GM12878 (cell line): Measurements from ENCODE around the gene HNRNPLL. TPM values are rescaled to one million over a fixed set of nuclear protein-coding genes. Genes with fewer than 3 reads are reported as not detected.

Experiments used
- FOXK2 ChIP-seq: fragments of 450-650 bp; IDR thresholded peaks from 2 replicates; pipeline ENCODE4 v1.6.1; 2017; ENCODE audit warnings: mild to moderate bottlenecking, moderate library complexity
- GABPA ChIP-seq: IDR thresholded peaks from 2 replicates; pipeline ENCODE4 v1.6.1; 2014; ENCODE audit warnings: antibody characterized with exemption, low read depth, mild to moderate bottlenecking, inconsistent platforms
- HDAC2 ChIP-seq: fragments of 200-600 bp; sonication (generic); IDR thresholded peaks from 2 replicates; pipeline ENCODE4 v1.6.1; 2017
- HDAC6 ChIP-seq: fragments of 200-600 bp; sonication (generic); IDR thresholded peaks from one replicate; pipeline ENCODE4 v1.8.0; 2017; ENCODE audit warnings: antibody characterized with exemption; ENCODE audit not compliant: unreplicated experiment
- IRF5 ChIP-seq: fragments of 450-650 bp; IDR thresholded peaks from 2 replicates; pipeline ENCODE4 v1.6.1; 2017; ENCODE audit warnings: borderline replicate concordance
- MTA3 ChIP-seq: IDR thresholded peaks from 2 replicates; pipeline ENCODE4 v1.6.1; 2012; ENCODE audit warnings: low read length, inconsistent platforms, borderline replicate concordance
- SMAD1 ChIP-seq: fragments of 450-650 bp; IDR thresholded peaks from 2 replicates; pipeline ENCODE4 v1.6.1; 2018; ENCODE audit warnings: mild to moderate bottlenecking, low read depth; ENCODE audit not compliant: partially characterized antibody
- ZNF622 ChIP-seq: fragments of 450-650 bp; IDR thresholded peaks from 2 replicates; pipeline ENCODE4 v1.6.1; 2017; ENCODE audit warnings: mild to moderate bottlenecking, inconsistent platforms
- ZNF687 ChIP-seq: fragments of 450-650 bp; IDR thresholded peaks from 2 replicates; pipeline ENCODE4 v1.6.1; 2017; ENCODE audit warnings: mild to moderate bottlenecking, moderate library complexity
- polyA plus RNA-seq, 11 experiments: library from polyadenylated mRNA; depleted of rRNA in 4 of 11; unstranded in 6 of 11; stranded (reverse) in 5 of 11; fragments of >200 nt; fragmentation: Nextera tagmentation in 4 of 11; fragmentation: Illumina TruSeq in 1 of 11; extraction: Ambion mirVana in 4 of 11; extraction: Trizol in 1 of 11; gene quantifications; 1 replicate in 1 of 11; 2 replicates in 10 of 11; pipeline versions ENCODE4 v1.2.1 to v1.2.3, GENCODE V29; 2011 to 2016; ENCODE audit warnings: inconsistent platforms in 2 of 11, missing spikeins in 2 of 11, low read depth in 1 of 11
- total RNA-seq, 4 experiments: library from RNA; depleted of rRNA in 3 of 4; stranded (reverse); fragments of >200 nt in 3 of 4; fragmentation: Illumina TruSeq in 1 of 4; extraction: Trizol in 1 of 4; gene quantifications; 2 replicates each; pipeline versions ENCODE4 v1.2.1 to v1.2.3, GENCODE V29; 2013 to 2021
- TF ChIP-seq, protein P1 (sequence below): fragments of 450-650 bp; IDR thresholded peaks from 2 replicates; pipeline ENCODE4 v1.6.1; 2017; ENCODE audit warnings: low read depth, mild to moderate bottlenecking, moderate library complexity

The HNRNPLL gene
- total and polyA plus RNA-seq, 10 of the 15 experiments (the other 5 are each of a cell fraction or from before 2014, with no cell fraction given): 0.98 to 27.1 (median 2.9) TPM

DNA sequence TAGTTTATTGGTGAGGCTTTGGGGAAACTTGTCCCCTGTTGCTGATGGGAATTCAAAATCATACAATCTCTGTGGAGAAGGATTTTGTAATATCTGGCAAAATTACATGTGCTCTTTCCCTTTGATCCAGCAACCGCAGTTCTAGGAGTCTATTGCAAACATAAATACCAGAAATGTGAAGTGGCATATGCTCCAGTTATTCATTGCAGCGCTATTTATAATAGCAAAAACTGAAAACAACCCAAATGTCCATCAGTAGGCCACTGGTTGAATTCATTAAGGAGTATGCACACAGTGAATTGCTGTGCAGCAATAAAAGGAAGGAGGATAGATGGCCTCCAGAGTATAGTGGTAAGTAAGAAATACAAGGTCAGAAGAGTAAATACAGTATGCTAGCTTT lies 76.5 kb downstream of the HNRNPLL start (continued):
- TF ChIP-seq IRF5 (no peak), ZNF687 (no peak), FOXK2 (no peak), SMAD1 (no peak), HDAC6 (no peak), HDAC2 (no peak), MTA3 (no peak), ZNF622 (no peak), GABPA (no peak)
- TF ChIP-seq, protein P1, sequence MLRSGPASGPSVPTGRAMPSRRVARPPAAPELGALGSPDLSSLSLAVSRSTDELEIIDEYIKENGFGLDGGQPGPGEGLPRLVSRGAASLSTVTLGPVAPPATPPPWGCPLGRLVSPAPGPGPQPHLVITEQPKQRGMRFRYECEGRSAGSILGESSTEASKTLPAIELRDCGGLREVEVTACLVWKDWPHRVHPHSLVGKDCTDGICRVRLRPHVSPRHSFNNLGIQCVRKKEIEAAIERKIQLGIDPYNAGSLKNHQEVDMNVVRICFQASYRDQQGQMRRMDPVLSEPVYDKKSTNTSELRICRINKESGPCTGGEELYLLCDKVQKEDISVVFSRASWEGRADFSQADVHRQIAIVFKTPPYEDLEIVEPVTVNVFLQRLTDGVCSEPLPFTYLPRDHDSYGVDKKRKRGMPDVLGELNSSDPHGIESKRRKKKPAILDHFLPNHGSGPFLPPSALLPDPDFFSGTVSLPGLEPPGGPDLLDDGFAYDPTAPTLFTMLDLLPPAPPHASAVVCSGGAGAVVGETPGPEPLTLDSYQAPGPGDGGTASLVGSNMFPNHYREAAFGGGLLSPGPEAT: no peak
